ENCODE data around the gene PHKB. TPM values are rescaled to one million over a fixed set of nuclear protein-coding genes. Genes with fewer than 3 reads are reported as not detected.
"Not testable (repeated sequence)": the region's sequence is repeated elsewhere in the genome, so short reads cannot be mapped to it uniquely, and the experiment has no call there.

Gene PHKB
- total RNA-seq, 1 donor from 2014 or later: 194 TPM

DNA sequence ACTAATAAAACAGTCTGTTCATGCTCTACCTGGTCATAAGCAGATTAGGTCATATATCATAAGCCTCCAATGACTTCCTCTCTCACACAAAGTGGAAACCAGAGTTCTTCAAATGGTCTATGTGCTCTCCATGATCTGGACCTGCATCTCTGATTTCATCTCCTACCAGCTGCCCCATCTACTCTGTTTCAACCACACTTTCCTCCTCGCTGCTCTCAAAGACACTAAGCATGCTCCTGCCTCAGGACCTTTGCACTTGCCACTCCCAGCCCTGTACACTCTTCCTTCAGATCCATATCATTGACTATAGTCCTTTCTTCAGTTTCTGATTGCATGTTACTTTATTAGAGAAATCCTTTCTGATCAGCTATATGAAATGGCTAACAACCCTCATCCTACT is 196.8 kb downstream of the PHKB start:
- FAIRE-seq: no peak
- DNase-seq (ENCODE audit: low spot score in 2 of 2): no peak

DNA sequence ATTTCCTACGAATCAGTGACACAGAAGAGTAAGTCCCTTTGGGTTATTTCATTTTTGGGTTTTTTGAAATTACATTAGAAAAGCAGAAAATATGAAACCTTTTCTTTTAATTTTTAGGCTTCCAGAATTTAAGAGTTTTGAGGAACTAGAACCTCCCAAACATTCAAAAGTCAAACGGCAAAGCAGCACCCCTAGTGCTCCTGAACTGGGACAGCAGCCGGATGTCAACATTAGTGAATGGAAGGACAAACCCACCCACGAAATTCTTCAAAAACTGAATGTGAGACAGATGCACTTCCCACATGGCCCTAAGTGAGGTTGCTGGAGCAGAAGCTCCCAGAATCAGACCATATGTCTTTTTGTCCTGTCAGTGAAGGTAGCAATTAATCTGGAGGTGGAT is 199.4 kb downstream of the PHKB start:
- FAIRE-seq (no peak), DNase-seq (ENCODE audit: low spot score in 2 of 2) (no peak)

DNA sequence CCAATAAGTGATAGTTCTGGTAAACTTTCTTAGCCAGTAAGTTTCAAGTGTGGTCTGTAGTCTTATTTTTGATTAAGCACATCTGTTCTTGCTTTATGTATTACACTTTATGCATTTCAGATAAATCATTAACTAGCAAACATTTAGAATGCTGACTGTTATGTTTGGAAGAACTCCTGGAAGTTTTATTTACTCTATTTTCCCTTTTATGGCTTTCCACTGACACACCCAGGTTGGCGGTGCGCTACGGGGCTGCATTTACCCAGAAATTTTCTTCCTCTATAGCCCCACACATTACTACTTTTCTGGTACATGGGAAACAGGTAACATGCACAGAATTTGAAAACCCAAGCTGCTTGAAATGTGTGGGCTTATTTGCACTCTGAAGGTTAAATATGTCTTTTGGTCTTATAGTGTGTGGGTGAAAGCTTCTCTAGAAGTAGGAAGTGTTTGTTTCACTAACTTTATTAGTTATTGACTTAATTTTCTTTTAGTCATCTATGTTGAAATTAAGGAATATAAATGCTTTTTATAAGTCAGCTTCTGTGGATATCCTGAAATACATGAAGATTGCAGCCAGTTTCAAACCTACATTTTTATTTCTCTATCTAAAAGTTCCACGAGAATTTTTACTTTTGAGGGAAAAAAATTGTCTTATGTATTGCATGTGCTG is 203.7 kb downstream of the PHKB start:
- DNase-seq (ENCODE audit: low spot score in 2 of 2) (no peak), FAIRE-seq (no peak)

DNA sequence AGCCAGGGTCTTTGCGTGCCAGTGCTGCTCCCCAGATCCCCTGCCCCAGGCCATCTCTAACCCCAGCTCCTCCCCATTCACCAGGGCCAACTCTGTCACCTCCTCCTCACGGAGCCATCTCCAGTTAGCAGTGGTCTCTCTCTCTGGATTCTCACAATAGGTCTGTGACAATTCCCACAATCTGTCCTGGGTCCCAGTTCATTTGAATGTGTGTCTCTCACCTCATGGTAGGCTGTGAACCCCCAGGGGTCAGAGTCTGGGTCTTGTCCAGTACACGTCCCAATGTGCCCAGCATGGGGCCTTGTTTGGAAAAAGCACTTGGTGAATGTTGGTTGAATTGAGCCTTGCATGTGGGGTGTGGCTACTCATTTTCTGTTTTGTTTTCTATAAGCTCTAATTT is 205.3 kb downstream of the PHKB start:
- DNase-seq (ENCODE audit: low spot score in 2 of 2): no peak
- FAIRE-seq: no peak

DNA sequence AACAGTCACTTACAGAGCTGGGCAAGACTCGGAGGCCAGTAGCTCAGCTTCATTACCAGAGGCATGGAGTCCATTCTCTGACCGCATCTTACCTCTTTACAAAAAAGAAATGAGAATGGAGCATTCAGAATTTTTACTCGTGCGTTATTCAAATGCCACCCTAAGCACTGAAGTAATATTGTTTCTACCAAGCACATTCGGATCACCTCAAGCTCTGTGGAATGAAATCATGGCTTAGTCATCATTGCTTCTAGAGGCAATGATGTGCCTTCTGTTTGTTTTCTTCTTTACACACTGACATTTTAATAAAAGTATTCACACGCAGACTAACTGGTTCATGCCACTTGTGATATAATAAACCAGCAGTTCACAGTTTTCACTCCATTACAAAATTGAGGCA is 206.8 kb downstream of the PHKB start:
- no peak for DNase-seq (ENCODE audit: low spot score in 2 of 2)
- FAIRE-seq: no peak

DNA sequence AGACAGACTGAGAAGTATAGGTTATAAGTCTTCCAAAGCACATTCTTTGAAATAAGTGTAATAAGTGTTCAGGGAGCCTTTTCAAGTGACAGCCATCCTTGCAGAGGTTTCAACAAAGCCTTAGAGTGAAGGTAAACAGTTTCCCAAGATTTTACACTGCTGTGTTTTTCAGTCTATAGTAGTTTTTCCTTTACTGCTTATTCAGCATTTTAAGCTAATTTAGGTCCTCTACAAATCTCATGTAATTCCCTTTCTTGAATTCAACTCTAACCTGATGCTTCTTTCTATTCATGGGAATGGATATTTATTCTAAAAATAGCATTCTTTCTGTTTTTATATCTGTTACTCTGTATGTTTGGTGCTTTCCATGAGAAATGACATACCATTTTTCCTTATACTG is 211.3 kb downstream of the PHKB start:
- DNase-seq (ENCODE audit: low spot score in 2 of 2): no peak
- no peak for FAIRE-seq

DNA sequence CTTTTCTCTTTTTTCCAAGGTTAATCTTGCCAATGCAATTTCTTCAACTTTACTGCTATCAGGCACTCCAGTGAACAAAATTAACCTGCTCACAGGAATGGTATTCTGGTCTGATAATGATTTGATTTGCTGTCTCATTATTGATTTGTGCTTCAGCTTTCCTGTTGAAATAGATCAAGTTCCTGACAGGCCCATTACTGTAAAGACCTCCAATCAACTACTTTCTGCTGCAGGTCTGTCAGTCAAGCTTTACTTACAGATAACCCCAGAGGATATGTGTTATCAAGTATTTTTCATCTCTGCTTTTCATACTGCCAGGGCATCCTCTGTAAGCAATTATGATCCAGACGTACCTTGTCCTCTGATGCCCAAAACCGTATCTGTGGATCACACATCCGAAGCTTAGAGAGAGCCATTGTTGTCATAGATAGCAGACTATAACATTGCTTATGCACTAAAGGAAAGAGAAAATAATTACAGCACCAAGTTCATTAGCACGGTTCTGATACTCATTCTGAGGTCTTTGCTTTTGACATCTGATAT is 215.6 kb downstream of the PHKB start:
- no peak for DNase-seq (ENCODE audit: low spot score in 2 of 2)
- no peak for FAIRE-seq

DNA sequence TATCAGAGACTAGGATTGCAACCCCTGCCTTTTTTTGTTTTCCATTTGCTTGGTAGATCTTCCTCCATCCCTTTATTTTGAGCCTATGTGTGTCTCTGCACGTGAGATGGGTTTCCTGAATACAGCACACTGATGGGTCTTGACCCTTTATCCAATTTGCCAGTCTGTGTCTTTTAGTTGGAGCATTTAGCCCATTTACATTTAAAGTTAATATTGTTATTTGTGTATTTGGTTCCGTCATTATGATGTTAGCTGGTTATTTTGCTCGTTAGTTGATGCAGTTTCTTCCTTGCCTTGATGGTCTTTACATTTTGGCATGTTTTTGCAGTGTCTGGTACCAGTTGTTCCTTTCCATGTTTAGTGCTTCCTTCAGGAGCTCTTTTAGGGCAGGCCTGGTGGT is 220.4 kb downstream of the PHKB start:
- FAIRE-seq; DNase-seq (ENCODE audit: low spot score in 2 of 2): not testable (repeated sequence)

DNA sequence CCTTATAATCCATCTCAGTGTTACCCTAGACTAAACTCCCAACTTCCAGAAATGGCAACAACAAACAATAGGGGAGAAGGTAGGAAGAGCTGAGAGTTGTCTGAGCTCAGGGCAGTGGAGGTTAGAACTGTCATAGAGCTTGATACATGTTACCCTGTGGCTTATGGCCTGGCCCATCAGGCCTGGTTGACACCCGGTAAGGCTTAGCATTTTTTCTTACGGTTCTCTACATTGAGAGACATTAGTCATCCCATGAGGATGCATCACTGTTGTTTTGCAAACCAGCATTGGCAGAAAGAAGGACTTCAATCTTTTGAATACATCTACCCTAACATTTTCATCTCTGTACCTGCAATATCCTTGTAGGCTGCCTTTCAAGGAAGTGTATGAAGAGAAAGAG is 226.6 kb downstream of the PHKB start:
- no peak for DNase-seq (ENCODE audit: low spot score in 2 of 2)
- no peak for FAIRE-seq

DNA sequence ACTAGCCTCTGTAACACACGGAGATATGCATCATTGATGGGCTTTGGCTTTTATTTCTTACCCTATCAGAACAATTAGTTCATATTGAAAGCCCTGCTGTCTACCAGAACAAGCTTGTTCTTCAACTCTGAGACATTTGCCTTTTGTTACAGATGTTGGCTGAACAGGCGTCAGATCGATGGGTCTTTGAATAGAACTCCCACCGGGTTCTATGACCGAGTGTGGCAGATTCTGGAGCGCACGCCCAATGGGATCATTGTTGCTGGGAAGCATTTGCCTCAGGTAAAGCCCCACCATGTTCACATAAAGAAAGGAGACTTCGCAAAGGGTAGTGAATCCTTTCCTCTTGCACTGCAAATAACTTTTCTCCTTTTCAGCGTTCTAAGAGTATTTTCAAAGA is 232.1 kb downstream of the PHKB start:
- DNase-seq (ENCODE audit: low spot score in 2 of 2) (no peak), FAIRE-seq (no peak)

DNA sequence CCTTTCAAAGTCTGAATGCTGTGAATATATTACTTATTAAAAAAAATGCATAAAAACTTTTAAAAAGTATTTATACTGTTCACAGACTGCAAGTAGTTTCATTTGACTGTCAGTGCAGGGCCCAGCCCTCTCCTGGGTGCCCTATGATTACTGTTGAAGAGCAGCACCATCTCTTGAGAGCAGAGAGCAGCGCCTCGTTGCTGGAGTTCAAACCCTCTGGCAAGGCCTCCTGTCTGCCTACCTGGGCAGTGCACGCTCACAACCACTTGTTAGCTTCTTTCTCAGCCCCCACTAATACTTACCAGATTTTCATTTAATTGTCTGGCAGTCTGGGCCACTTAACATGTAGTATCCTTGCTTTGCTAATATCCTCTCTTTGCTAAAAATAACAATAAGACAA is 233.4 kb downstream of the PHKB start:
- no peak for FAIRE-seq
- DNase-seq (ENCODE audit: low spot score in 2 of 2): no peak

DNA sequence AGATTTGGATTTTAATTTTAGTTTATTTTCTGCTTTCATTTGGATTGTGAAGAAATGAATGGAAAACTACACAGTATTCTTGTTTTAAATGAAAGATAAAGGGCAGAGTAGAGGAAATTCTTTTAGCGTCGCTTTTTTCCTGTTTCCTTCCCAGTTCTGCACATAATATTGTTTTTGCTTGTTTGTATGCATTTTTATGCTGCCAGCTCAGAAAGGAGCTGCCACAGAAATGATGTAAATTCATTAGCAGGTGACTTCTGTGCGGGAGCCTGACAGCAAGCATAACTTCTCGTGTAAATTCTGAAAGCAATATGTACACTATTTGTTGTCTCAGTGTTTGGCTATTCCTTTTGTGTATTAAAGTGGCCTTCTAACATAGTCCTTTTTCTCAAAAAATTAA is 234.6 kb downstream of the PHKB start:
- FAIRE-seq: no peak
- no peak for DNase-seq (ENCODE audit: low spot score in 2 of 2)

DNA sequence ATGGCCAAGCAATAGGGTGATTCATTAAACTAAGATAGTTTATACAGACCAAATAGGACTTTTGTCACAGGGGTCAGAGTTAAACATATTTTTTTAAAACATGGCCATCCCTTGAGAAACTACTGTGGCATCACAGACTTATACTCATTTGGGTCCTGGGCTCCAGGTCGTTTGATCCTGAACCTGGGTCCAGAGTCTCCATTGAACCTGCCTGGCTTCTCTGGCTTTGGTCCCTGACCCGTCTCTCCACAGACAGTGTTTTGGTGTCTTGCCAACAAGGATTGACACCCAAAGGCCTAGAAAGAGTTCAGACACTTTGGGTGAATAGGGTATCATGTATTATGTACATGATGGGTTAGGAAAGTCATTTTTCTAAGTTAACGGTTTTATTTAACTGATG is 236.7 kb downstream of the PHKB start:
- DNase-seq (ENCODE audit: low spot score in 2 of 2): no peak
- no peak for FAIRE-seq

DNA sequence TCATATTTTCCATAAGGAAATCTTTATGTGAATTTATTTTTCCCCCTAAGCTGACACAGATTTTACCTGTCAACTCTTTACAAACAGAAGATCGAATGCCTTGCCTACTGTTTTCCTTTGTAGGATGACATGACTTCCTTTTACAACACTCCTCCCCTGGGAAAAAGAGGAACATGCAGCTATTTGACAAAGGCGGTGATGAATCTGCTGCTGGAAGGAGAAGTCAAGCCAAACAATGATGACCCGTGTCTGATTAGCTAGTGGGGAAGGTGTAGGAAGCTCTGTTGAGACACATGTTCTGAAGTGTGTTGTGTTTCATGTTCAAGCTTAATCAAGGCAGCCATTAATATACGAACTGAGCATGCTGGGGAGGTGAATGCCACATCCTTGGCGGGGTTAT is 238.0 kb downstream of the PHKB start:
- DNase-seq (ENCODE audit: low spot score in 2 of 2) (no peak), FAIRE-seq (no peak)

DNA sequence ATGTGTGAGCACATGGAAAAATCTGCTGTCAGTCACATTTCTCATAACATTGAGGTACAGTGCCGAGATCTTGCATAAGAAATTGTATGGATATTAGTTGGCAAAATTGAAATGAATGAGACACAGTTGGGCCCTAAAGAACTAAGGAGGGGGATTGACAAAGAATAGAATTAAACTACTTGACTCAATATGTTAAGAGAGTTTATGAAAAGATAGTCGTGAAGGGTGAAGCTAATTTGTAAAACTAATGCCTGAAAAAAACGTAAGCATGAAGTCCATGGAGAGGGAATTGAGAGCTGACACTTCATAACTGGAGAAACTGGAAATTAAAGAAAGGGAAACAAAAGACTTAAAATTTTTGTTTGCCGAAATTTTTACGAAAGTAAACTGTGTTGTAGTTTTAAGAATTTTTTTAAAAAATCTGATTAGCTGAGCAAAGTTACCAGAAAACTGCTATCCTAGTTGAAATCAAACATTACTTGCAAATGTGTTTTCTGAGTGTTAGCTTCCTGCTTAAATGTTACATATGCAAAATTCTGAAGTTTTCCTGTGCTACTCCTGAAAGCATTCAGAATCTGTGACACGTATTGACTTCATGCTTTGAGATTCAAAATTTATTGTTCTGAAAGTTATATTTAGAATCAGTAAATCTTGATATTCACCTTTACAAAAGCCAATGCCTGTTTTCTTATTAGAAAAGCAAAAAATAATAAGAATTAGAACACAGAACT is 239.9 kb downstream of the PHKB start:
- no peak for DNase-seq (ENCODE audit: low spot score in 2 of 2)
- FAIRE-seq: no peak

DNA sequence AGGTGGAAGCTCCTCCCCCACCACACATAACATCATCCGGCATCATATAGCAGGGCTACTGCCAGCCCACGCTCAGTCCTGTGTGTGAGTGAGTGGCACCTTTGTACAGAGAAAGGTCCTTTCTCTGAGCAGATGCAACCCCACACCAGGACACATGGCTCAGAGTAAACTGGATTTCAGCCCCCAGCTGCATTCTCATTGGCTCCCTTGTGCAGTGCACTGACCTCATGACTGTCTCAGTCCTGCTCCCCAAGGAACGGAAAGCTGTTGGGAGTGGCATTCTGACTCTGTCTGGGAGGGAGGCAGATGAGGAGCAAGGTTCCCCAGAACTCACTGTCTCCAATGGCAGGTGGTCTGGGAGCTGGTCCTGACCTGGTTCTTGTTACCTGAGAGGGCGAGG is 244.1 kb downstream of the PHKB start:
- FAIRE-seq (no peak), DNase-seq (ENCODE audit: low spot score in 2 of 2) (no peak)

DNA sequence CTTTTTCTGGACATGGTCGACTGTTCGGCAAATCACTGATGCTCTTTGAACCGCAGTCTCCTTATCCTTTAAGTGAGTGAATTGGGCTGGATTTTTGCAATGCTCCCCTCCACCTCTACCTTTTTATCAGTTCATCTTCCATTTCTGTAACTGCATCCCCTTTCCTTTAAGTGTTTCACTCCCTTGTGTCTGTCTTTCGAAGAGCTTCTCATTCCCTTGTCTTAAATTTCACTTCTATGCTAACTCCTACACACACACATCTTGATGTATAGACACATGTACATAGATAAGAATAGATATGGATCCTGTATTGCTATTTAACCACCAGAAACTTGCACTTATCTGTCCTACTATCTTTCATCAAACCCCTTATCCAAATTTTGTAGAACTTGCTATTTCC is 250.7 kb downstream of the PHKB start:
- no peak for FAIRE-seq
- DNase-seq (ENCODE audit: low spot score in 2 of 2): no peak

DNA sequence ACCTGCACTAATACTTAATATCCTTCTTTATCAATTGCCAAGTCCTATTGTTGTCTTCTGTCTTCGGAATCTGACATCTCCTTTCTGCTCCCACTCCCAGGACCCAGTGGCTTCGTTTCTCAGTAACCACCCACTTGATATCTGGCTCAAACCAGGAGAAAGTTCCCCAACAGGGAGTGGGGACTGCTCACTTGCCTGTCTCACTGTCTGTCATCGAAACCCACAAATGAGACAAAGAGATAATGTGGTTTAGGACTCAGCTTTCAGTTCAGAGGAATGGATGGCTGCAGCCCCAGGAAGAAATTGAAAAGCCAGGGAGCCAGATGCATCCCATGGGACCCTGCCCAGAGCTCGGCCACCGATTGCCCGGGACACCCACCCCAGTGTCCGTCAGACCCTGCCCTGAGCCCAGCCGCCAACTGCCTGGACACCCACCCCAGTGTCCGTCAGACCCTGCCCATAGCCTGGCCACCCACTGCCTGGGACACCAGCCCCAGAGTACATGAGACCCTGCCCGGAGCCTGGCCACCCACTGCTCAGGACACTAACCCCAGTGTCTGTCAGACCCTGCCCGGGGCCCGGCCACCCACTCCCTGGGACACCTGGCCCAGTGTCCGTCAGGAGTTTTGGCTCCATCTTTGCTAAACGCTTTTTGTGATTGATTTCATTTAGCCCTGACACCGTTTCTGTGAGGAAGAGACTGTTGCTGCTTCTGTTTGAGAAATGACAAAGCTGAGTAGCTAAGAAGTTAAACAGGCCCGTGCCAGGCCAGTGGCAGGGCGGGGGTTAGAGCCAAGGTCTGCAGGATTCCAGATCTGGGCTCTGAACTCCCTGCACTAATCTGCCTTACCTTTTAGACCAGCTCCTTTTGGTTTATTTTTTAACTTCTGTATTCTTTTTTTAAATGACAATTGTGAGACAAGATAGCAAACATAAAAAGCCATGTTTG is 251.4 kb downstream of the PHKB start:
- FAIRE-seq (no peak), DNase-seq (ENCODE audit: low spot score in 2 of 2) (no peak)

DNA sequence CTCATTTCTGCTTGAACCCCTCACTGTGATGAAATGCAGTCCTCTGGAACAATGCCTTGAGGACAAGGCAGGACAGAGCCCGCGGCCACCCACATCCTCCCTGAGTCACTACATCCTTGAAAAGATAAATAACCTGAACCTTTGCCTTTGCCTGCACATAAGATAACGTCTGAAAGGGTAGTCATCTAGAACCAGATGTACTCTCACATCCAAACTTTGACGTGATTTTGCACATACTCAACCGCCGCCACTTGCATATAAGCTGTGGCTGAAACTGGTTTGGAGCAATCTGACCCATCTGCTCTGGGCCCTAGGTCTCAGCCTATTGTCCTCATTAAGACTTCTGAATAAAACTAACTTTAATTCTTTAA is 252.1 kb downstream of the PHKB start:
- no peak for DNase-seq (ENCODE audit: low spot score in 2 of 2)
- no peak for FAIRE-seq

DNA sequence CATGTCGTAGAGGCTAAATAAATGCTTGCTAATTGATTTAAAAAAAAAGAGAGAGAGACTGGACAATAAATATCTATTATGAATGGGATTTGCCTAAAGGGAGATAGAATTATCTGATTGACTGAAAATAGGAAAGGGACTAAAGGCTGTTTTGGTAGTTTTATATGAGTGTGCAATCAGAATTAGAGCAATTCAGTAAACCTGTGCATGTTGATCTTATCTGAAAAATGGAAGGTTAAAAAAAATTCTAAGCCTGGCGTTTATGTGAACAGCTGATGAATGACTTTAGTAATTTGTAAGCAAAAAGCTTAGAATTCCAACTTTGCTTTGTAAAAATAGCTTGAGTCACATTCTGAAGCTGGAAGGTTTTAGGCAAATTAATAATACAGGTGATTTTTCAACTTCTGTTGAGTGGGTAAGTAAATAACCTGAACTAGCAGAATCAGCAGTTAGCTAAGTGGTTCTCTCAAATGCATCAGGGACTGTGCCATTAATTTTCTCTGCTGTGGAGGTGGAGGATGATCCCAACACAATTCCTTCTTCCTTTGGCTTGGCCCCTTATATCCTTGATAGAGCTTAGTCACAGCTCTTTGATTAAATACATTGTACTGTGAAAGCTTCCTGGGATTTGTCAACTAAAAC is 254.4 kb downstream of the PHKB start:
- DNase-seq (ENCODE audit: low spot score in 2 of 2): no peak
- FAIRE-seq: no peak

DNA sequence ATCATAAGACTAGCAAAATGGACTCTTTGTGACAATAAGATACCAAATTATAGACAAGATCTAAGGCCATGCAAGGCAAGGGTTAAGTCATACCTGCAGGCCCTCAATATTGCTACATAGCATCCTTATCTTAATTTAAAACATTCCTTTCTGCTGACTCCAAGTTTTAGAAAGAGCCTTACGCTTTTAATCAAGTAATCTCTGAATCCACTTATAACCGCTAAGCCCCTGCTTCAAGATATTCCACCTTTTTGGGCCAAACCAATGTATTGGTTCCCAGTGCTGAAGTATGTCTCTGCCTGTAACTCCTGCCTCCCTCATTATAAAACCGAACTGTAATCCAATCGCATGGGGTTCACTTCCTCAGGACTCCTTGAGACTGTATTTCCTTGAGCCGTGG is 255.4 kb downstream of the PHKB start:
- no peak for FAIRE-seq
- no peak for DNase-seq (ENCODE audit: low spot score in 2 of 2)

Data from frontal cortex (tissue), 4 donors.